ENCODE data around the gene PLCG2.
"Not testable (repeated sequence)": the region's sequence is repeated elsewhere in the genome, so short reads cannot be mapped to it uniquely, and the experiment has no call there.

Gene PLCG2

GRCh38 chr16:81850197-81850944 is 71.3 kb downstream of the PLCG2 start:
- DNase-seq, result no peak

- DNase-seq, result no peak
Measured at GRCh38 chr16:81852347-81852746, 73.3 kb downstream of the PLCG2 start.

- no peak for DNase-seq
Measured at GRCh38 chr16:81855552-81856153, 76.6 kb downstream of the PLCG2 start.

- DNase-seq, result no peak
Measured at GRCh38 chr16:81860287-81861266, 81.5 kb downstream of the PLCG2 start.

- DNase-seq, result no peak
Measured at GRCh38 chr16:81861503-81861902, 82.4 kb downstream of the PLCG2 start.

- DNase-seq, result no peak
Measured at GRCh38 chr16:81861915-81862314, 82.8 kb downstream of the PLCG2 start.

GRCh38 chr16:81863630-81864352 is 84.7 kb downstream of the PLCG2 start:
- DNase-seq, result no peak

GRCh38 chr16:81864646-81865382 is 85.7 kb downstream of the PLCG2 start:
- no peak for DNase-seq

- DNase-seq, result no peak
Measured at GRCh38 chr16:81866820-81867440, 87.8 kb downstream of the PLCG2 start.

GRCh38 chr16:81868057-81868748 is 89.1 kb downstream of the PLCG2 start:
- no peak for DNase-seq

- no peak for DNase-seq
Measured at GRCh38 chr16:81869326-81869725, 90.2 kb downstream of the PLCG2 start.

GRCh38 chr16:81873206-81873605 is 94.1 kb downstream of the PLCG2 start:
- DNase-seq, result no peak

- peak; percentile 43 for DNase-seq
Measured at GRCh38 chr16:81873843-81874752, 95.0 kb downstream of the PLCG2 start.

- no peak for DNase-seq
Measured at GRCh38 chr16:81875461-81875860, 96.4 kb downstream of the PLCG2 start.

- no peak for DNase-seq
Measured at GRCh38 chr16:81876273-81876900, 97.3 kb downstream of the PLCG2 start.

- not testable (repeated sequence) for DNase-seq
Measured at GRCh38 chr16:81877490-81877889, 98.4 kb downstream of the PLCG2 start.

- no peak for DNase-seq
Measured at GRCh38 chr16:81878529-81878928, 99.4 kb downstream of the PLCG2 start.

GRCh38 chr16:81879625-81880024 is 100.5 kb downstream of the PLCG2 start:
- DNase-seq, result no peak

- DNase-seq, result no peak
Measured at GRCh38 chr16:81880816-81881215, 101.7 kb downstream of the PLCG2 start.

All from NCI-H2171 treated with DMSO at 0.1 percent for 48 hours (cell line).